ENCODE results near the gene SEMA6A. TPM values are rescaled to one million over a fixed set of nuclear protein-coding genes. Genes with fewer than 3 reads are reported as not detected.

Gene SEMA6A
- total RNA-seq, 3 donors from 2014 or later, result 33.9 to 40.3 (median 35.6) TPM

- Histone ChIP-seq H3K27me3 (no peaks in the 10 kb centered on the region), H3K36me3 (no peaks in the 10 kb centered on the region), H3K9me3 (no peaks in the 10 kb centered on the region), H3K27ac (no peak overlapping the region), H3K4me1 (no peaks in the 10 kb centered on the region), H3K4me3 (no peak overlapping the region)
- intact Hi-C loops (cut with DNase I; ENCODE audit: low total_unique reads), result loop anchor here (1.0 kb wide), 1 partner anchor 15 kb away; no protein-coding TSS in a partner anchor
- no peak for TF ChIP-seq CTCF (IDR thresholded peaks at IDR 0.05)
- no peak for TF ChIP-seq POLR2A (IDR thresholded peaks at IDR 0.05)
- no peak for TF ChIP-seq POLR2AphosphoS5 (IDR thresholded peaks at IDR 0.05)
- DNase-seq (ENCODE audit: low spot score in 2 of 2), result no peak
Measured at GRCh38 chr5:116467465-116467843, 107.2 kb downstream of the SEMA6A start.

- Histone ChIP-seq H3K4me3 (no peak overlapping the region), H3K9me3 (no peaks in the 10 kb centered on the region), H3K27me3 (no peaks in the 10 kb centered on the region), H3K27ac (no peak overlapping the region), H3K4me1 (no peaks in the 10 kb centered on the region), H3K36me3 (no peaks in the 10 kb centered on the region)
- TF ChIP-seq CTCF (IDR thresholded peaks at IDR 0.05), result no peak
- no peak for TF ChIP-seq POLR2AphosphoS5 (IDR thresholded peaks at IDR 0.05)
- TF ChIP-seq POLR2A (IDR thresholded peaks at IDR 0.05), result no peak
- intact Hi-C loops (cut with DNase I; ENCODE audit: low total_unique reads), result loop anchor here (1.0 kb wide), 1 partner anchor 15 kb away; no protein-coding TSS in a partner anchor
- no peak for DNase-seq (ENCODE audit: low spot score in 2 of 2)
Measured at GRCh38 chr5:116466727-116467464, 107.7 kb downstream of the SEMA6A start.

- Histone ChIP-seq H3K4me3 (no peak overlapping the region), H3K27ac (no peak overlapping the region), H3K27me3 (no peaks in the 10 kb centered on the region), H3K9me3 (no peaks in the 10 kb centered on the region), H3K4me1 (no peaks in the 10 kb centered on the region), H3K36me3 (no peaks in the 10 kb centered on the region)
- intact Hi-C loops (cut with DNase I; ENCODE audit: low total_unique reads), result no loop called here
- TF ChIP-seq POLR2AphosphoS5 (IDR thresholded peaks at IDR 0.05), result no peak
- DNase-seq (ENCODE audit: low spot score in 2 of 2), result no peak
Measured at GRCh38 chr5:116465411-116465810, 109.2 kb downstream of the SEMA6A start.

- no peak for TF ChIP-seq POLR2AphosphoS5 (IDR thresholded peaks at IDR 0.05)
- H3K9me3 ChIP-seq, result no peaks in the 10 kb centered on the region
- H3K4me1 ChIP-seq, result no peaks in the 10 kb centered on the region
- no peak for DNase-seq (ENCODE audit: low spot score in 2 of 2)
- no peaks in the 10 kb centered on the region for H3K27me3 ChIP-seq
- no peaks in the 10 kb centered on the region for H3K36me3 ChIP-seq
- no peak overlapping the region for H3K4me3 ChIP-seq
- no peak overlapping the region for H3K27ac ChIP-seq
- intact Hi-C loops (cut with DNase I; ENCODE audit: low total_unique reads), result no loop called here
Measured at GRCh38 chr5:116464144-116464708, 110.4 kb downstream of the SEMA6A start.

GRCh38 chr5:116462500-116462899, 112.1 kb downstream of the SEMA6A start:
- TF ChIP-seq POLR2AphosphoS5 (IDR thresholded peaks at IDR 0.05), result no peak
- TF ChIP-seq POLR2A (IDR thresholded peaks at IDR 0.05), result no peak
- TF ChIP-seq CTCF (IDR thresholded peaks at IDR 0.05), result no peak
- Histone ChIP-seq H3K4me3 (no peak overlapping the region), H3K9me3 (no peaks in the 10 kb centered on the region), H3K27ac (no peak overlapping the region), H3K27me3 (no peaks in the 10 kb centered on the region), H3K36me3 (no peaks in the 10 kb centered on the region), H3K4me1 (no peaks in the 10 kb centered on the region)
- intact Hi-C loops (cut with DNase I; ENCODE audit: low total_unique reads), result no loop called here
- no peak for DNase-seq (ENCODE audit: low spot score in 2 of 2)

- intact Hi-C loops (cut with DNase I; ENCODE audit: low total_unique reads), result no loop called here
- TF ChIP-seq POLR2A (IDR thresholded peaks at IDR 0.05) (no peak), POLR2AphosphoS5 (IDR thresholded peaks at IDR 0.05) (no peak), CTCF (IDR thresholded peaks at IDR 0.05) (no peak)
- H3K36me3 ChIP-seq, result no peaks in the 10 kb centered on the region
- H3K4me3 ChIP-seq, result no peak overlapping the region
- H3K4me1 ChIP-seq, result no peaks in the 10 kb centered on the region
- no peak overlapping the region for H3K27ac ChIP-seq
- no peaks in the 10 kb centered on the region for H3K9me3 ChIP-seq
- no peaks in the 10 kb centered on the region for H3K27me3 ChIP-seq
- DNase-seq (ENCODE audit: low spot score in 2 of 2), result no peak
Measured at GRCh38 chr5:116459301-116459700, 115.3 kb downstream of the SEMA6A start.

Data from breast epithelium (tissue), 4 donors.